Keratinocyte (primary cell): ENCODE results near the gene PCSK6. TPM values are rescaled to one million over a fixed set of nuclear protein-coding genes. Genes with fewer than 3 reads are reported as not detected.

ENCODE experiments used
- DNase-seq: peaks from one replicate; pipeline ENCODE4 v3.0.0-alpha.2; 2011; ENCODE audit warnings: low read depth, missing footprints, low spot score
- FAIRE-seq: peaks from 2 replicates; lab custom pipeline; 2011; peaks lifted over from hg19 to GRCh38; lab: Jason Lieb, UNC
- H2AFZ ChIP-seq: 2 replicates; pipeline ENCODE4 v1.6.0; 2012; ENCODE audit warnings: low read length, control low read depth, inconsistent platforms; ENCODE audit not compliant: control insufficient read depth
- H3K27ac ChIP-seq: 2 replicates; pipeline ENCODE4 v1.5.1; 2011; ENCODE audit warnings: low read length; ENCODE audit not compliant: control insufficient read depth, insufficient read depth
- H3K27me3 ChIP-seq: 3 replicates; pipeline ENCODE4 v1.6.0; 2011; ENCODE audit warnings: low read length; ENCODE audit not compliant: control insufficient read depth, insufficient read depth; ENCODE audit errors: extremely low read depth
- H3K36me3 ChIP-seq, 2 experiments: 2 replicates in 1 of 2; 3 replicates in 1 of 2; pipeline ENCODE4 v1.5.1; 2011; ENCODE audit warnings: low read length in 2 of 2, mild to moderate bottlenecking in 1 of 2; ENCODE audit not compliant: control insufficient read depth in 2 of 2, insufficient read depth in 2 of 2; ENCODE audit errors: extremely low read depth in 1 of 2
- H3K4me1 ChIP-seq: 3 replicates; pipeline ENCODE4 v1.5.1; 2011; ENCODE audit warnings: low read length; ENCODE audit not compliant: control insufficient read depth, insufficient read depth; ENCODE audit errors: extremely low read depth
- H3K4me2 ChIP-seq: 3 replicates; pipeline ENCODE4 v1.6.0; 2011; ENCODE audit warnings: low read depth, low read length; ENCODE audit not compliant: control insufficient read depth, insufficient read depth; ENCODE audit errors: extremely low read depth
- H3K4me3 ChIP-seq, 3 experiments: fragments of 200-600 bp in 1 of 3; sonication (generic) in 1 of 3; 2 replicates in 2 of 3; 3 replicates in 1 of 3; pipeline ENCODE4 v1.5.1; 2011 to 2016; ENCODE audit warnings: low read length in 3 of 3, mild to moderate bottlenecking in 3 of 3, control low read depth in 2 of 3, inconsistent platforms in 1 of 3, low read depth in 1 of 3, mixed read lengths in 1 of 3, mixed run types in 1 of 3, moderate library complexity in 1 of 3; ENCODE audit not compliant: control insufficient read depth in 2 of 3, insufficient read depth in 2 of 3; ENCODE audit errors: extremely low read depth in 1 of 3
- H3K79me2 ChIP-seq: 2 replicates; pipeline ENCODE4 v1.6.0; 2012; ENCODE audit warnings: low read length; ENCODE audit not compliant: control insufficient read depth, insufficient read depth
- H3K9ac ChIP-seq: 3 replicates; pipeline ENCODE4 v1.6.0; 2011; ENCODE audit warnings: low read length; ENCODE audit not compliant: control insufficient read depth, insufficient read depth; ENCODE audit errors: extremely low read depth
- H3K9me1 ChIP-seq: 3 replicates; pipeline ENCODE4 v1.6.0; 2011; ENCODE audit warnings: low read length; ENCODE audit not compliant: control insufficient read depth, insufficient read depth; ENCODE audit errors: extremely low read depth
- H3K9me3 ChIP-seq: 2 replicates; pipeline ENCODE4 v1.5.1; 2012; ENCODE audit warnings: low read depth, low read length; ENCODE audit not compliant: control insufficient read depth
- H4K20me1 ChIP-seq: 3 replicates; pipeline ENCODE4 v1.6.0; 2011; ENCODE audit warnings: low read length; ENCODE audit not compliant: control insufficient read depth, insufficient read depth; ENCODE audit errors: extremely low read depth
- EZH2 ChIP-seq: IDR thresholded peaks from one replicate; pipeline ENCODE4 v1.6.1; 2012; ENCODE audit warnings: inconsistent platforms, mild to moderate bottlenecking, low read length, moderate library complexity
- dilution Hi-C: fragments of 300-500 bp; cut with MboI; formaldehyde crosslinking; loops from one replicate; pipeline ENCODE4 v1.7.0; 2020; ENCODE audit warnings: low sequenced_read_pairs; ENCODE audit not compliant: extremely low pct_ligation_motif_present
- polyA plus RNA-seq, 5 experiments: library from polyadenylated mRNA; depleted of rRNA in 3 of 5; stranded (reverse) in 3 of 5; stranded (forward) in 1 of 5; unstranded in 1 of 5; fragments of >200 nt; gene quantifications; 1 replicate in 1 of 5; 2 replicates in 3 of 5; 3 replicates in 1 of 5; pipeline versions ENCODE4 v1.2.1 to v1.2.3, GENCODE V29; 2011 to 2012; ENCODE audit warnings: missing spikeins in 2 of 5, low read depth in 1 of 5, low replicate concordance in 1 of 5
- TF ChIP-seq, protein P1 (sequence below), 3 experiments: IDR thresholded peaks in 1 of 3; conservative IDR thresholded peaks in 1 of 3; optimal IDR thresholded peaks in 1 of 3; 2 replicates in 2 of 3; 3 replicates in 1 of 3; pipeline versions ENCODE3 to v1.5.1; 2011; ENCODE audit warnings: low read length in 3 of 3, mild to moderate bottlenecking in 3 of 3, moderate library complexity in 2 of 3, control low read depth in 1 of 3, inconsistent platforms in 1 of 3; ENCODE audit not compliant: insufficient read depth in 2 of 3; ENCODE audit errors: extremely low read depth in 1 of 3

PCSK6 gene
- polyA plus RNA-seq, 1 donor (not counting 4 experiments of a cell fraction or from before 2014, with no cell fraction given), result 3.1 TPM

- DNase-seq, result no peak
- no peaks in the 10 kb centered on the region for H3K4me1 ChIP-seq
- H3K9me3 ChIP-seq, result no peaks in the 10 kb centered on the region
Measured at GRCh38 chr15:101506491-101506890, 17.0 kb upstream of the PCSK6 start.

DNA sequence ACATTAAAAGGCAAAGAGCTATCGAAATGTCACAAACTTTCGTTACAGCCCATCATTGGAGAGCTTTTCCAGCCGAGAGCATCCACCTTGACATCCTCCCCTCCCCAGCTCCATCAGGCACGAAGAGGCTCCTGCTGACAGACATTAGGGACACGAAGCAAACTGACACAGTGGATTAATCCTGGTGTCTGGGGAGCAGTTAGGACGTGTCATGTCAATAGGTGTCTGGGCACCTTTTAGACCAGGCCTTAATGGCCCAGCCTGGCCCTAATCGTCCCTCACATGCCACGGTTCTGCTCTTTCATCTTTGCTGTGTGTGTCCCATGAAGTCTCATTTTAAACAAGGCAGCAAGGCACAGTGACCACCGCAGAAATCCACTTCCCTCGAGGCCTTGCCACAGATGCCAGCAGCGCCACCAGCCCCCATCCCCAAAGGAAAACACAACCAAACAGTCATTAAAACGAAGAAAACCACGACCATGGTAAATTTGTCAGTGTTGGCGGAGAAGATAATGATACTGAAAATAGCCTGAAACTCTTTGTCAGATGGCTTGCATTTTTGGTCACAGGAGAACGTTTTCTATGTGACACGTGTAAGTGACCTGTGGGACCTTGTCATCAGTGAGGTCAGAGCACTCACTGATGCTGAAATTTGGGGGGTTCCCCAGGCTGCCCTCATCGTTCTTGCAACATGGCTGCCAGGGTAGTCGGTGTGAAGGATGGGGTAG, 16.3 kb upstream of the PCSK6 start:
- H3K9me3 ChIP-seq, result no peaks in the 10 kb centered on the region
- TF ChIP-seq, protein P1, sequence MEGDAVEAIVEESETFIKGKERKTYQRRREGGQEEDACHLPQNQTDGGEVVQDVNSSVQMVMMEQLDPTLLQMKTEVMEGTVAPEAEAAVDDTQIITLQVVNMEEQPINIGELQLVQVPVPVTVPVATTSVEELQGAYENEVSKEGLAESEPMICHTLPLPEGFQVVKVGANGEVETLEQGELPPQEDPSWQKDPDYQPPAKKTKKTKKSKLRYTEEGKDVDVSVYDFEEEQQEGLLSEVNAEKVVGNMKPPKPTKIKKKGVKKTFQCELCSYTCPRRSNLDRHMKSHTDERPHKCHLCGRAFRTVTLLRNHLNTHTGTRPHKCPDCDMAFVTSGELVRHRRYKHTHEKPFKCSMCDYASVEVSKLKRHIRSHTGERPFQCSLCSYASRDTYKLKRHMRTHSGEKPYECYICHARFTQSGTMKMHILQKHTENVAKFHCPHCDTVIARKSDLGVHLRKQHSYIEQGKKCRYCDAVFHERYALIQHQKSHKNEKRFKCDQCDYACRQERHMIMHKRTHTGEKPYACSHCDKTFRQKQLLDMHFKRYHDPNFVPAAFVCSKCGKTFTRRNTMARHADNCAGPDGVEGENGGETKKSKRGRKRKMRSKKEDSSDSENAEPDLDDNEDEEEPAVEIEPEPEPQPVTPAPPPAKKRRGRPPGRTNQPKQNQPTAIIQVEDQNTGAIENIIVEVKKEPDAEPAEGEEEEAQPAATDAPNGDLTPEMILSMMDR (optimal IDR thresholded peaks at IDR 0.05 in 1 of 3, IDR thresholded peaks at IDR 0.05 in 1 of 3, conservative IDR thresholded peaks at IDR 0.05 in 1 of 3; ENCODE audit: extremely low read depth in 1 of 3, insufficient read depth in 2 of 3, low read length in 3 of 3), result no peak
- no peak for TF ChIP-seq EZH2
- H3K4me2 ChIP-seq, result no peak overlapping the region
- dilution Hi-C loops, result no loop called here
- H3K79me2 ChIP-seq, result no peaks in the 10 kb centered on the region
- H4K20me1 ChIP-seq, result no peaks in the 10 kb centered on the region
- H2AFZ ChIP-seq, result no peak overlapping the region
- no peak overlapping the region for H3K4me3 ChIP-seq
- DNase-seq, result no peak
- no peak overlapping the region for H3K27ac ChIP-seq
- no peaks in the 10 kb centered on the region for H3K9me1 ChIP-seq
- no peaks in the 10 kb centered on the region for H3K27me3 ChIP-seq
- no peak for FAIRE-seq
- H3K36me3 ChIP-seq, result no peaks in the 10 kb centered on the region
- H3K9ac ChIP-seq, result no peak overlapping the region
- H3K4me1 ChIP-seq, result no peaks in the 10 kb centered on the region

More at GRCh38 chr15:101506491-101506890, 17.0 kb upstream of the PCSK6 start:
- Histone ChIP-seq H4K20me1 (no peaks in the 10 kb centered on the region), H3K9ac (no peak overlapping the region), H3K27ac (no peak overlapping the region), H3K27me3 (no peaks in the 10 kb centered on the region), H3K4me2 (no peak overlapping the region), H3K79me2 (no peaks in the 10 kb centered on the region), H3K4me3 (no peak overlapping the region), H3K36me3 (no peaks in the 10 kb centered on the region), H3K9me1 (no peaks in the 10 kb centered on the region), H2AFZ (no peak overlapping the region)
- dilution Hi-C loops, result no loop called here
- TF ChIP-seq, protein P1 (optimal IDR thresholded peaks at IDR 0.05 in 1 of 3, IDR thresholded peaks at IDR 0.05 in 1 of 3, conservative IDR thresholded peaks at IDR 0.05 in 1 of 3; ENCODE audit: extremely low read depth in 1 of 3, insufficient read depth in 2 of 3, low read length in 3 of 3), result no peak
- no peak for TF ChIP-seq EZH2
- FAIRE-seq, result no peak
